Measurements from ENCODE around the gene FBN2. TPM values are rescaled to one million over a fixed set of nuclear protein-coding genes. Genes with fewer than 3 reads are reported as not detected.
"Not testable (repeated sequence)": the region's sequence is repeated elsewhere in the genome, so short reads cannot be mapped to it uniquely, and the experiment has no call there.

FBN2 gene
- total RNA-seq, 1 donor, result 81.6 TPM

GRCh38 chr5:128462330-128462729 lies 75.7 kb downstream of the FBN2 start:
- no peak for DNase-seq (ENCODE audit: low read depth)
- no peak for TF ChIP-seq CTCF (IDR thresholded peaks at IDR 0.05; ENCODE audit: insufficient read depth, low read depth, low read length)
- no peak overlapping the region for H3K4me3 ChIP-seq (ENCODE audit: low read depth, low read length)

GRCh38 chr5:128457147-128457915 lies 80.7 kb downstream of the FBN2 start:
- not testable (repeated sequence) for DNase-seq (ENCODE audit: low read depth); H3K4me3 ChIP-seq (ENCODE audit: low read depth, low read length)

DNA sequence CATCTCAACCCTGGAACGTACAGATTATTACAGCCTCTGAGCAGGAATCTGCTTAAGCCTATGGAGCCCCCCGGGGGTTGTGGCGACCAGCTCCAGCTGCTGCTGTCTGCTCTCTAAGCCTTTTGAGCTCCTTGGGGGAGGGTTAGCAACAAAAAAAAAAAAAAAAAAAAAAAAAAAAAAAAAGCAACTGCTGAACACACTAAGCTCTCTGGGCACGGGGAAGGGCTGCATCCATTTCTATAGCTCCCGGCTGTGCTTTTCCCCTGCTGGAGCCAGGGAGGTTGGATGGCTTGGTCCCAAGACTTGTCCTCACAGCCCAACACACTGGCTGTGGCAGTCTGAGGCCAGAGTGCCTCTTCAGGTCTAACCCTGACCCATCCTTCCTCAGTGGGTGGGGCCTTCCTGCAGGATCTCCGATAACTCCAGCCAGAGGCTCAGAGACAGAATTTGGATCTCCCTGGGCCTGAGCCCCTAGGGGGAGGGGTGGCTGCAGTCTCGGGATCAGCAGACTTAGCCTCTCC lies 82.1 kb downstream of the FBN2 start:
- no peak for TF ChIP-seq CTCF (IDR thresholded peaks at IDR 0.05; ENCODE audit: insufficient read depth, low read depth, low read length)
- DNase-seq (ENCODE audit: low read depth), result no peak
- H3K4me3 ChIP-seq (ENCODE audit: low read depth, low read length), result no peak overlapping the region

DNA sequence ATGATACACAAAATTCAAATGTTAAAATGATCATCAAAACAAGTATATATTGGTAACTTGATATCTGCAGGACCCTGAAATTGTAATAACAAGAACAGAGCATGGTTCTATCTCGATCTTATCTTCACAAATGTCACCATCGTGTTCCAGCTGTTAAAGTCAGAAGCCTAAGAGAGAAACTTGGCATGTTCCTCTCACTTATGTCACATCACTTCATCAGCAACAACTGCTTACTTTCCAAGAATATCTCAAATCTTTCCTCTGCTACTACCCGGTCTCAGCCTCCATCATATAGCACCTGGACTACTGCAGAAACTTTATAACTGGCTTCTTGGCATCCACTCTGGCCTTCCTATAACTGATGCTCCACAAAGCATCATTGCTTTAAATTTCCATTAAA lies 84.9 kb downstream of the FBN2 start:
- no peak for TF ChIP-seq CTCF (IDR thresholded peaks at IDR 0.05; ENCODE audit: insufficient read depth, low read depth, low read length)
- H3K4me3 ChIP-seq (ENCODE audit: low read depth, low read length), result no peak overlapping the region
- no peak for DNase-seq (ENCODE audit: low read depth)

DNA sequence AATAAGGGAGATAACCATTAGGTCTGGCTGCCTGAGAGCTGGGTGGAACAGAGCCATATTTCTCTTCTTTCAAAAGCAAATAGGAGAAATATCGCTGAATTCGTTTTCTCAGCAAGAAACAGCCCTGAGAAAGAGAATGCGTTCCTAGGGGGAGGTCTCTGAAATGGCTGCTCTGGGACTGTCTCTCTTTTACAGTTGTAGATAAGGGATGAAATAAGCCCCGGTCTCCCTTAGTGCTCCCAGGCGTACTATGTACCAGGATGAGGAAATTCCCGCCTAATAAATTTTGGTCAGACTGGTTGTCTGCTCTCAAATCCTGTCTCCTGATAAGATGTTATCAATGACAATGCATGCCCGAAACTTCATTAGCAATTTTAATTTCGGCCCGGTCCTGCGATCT lies 90.8 kb downstream of the FBN2 start:
- H3K4me3 ChIP-seq (ENCODE audit: low read depth, low read length); DNase-seq (ENCODE audit: low read depth): not testable (repeated sequence)

DNA sequence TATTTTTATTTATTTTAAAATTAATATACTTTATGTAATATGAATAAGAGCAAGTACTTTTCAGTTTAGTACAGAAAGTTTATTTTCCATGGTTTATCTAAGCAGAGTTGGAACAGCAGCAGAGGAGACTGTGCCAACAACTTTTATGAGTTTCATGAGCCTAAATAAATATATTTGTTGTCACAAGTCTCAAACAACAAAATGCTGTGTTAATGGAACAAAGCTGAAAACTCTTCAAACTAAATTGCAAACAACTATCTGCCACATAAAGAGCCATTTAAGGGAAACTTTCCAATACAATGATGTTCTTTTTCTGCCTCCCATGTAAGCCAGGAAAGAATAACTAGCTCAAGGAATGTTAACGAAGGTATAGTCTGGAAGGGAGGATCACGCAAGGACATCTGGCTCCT lies 96.1 kb downstream of the FBN2 start:
- DNase-seq (ENCODE audit: low read depth), result peak; percentile 17
- no peak overlapping the region for H3K4me3 ChIP-seq (ENCODE audit: low read depth, low read length)
- TF ChIP-seq CTCF (IDR thresholded peaks at IDR 0.05; ENCODE audit: insufficient read depth, low read depth, low read length), result no peak

DNA sequence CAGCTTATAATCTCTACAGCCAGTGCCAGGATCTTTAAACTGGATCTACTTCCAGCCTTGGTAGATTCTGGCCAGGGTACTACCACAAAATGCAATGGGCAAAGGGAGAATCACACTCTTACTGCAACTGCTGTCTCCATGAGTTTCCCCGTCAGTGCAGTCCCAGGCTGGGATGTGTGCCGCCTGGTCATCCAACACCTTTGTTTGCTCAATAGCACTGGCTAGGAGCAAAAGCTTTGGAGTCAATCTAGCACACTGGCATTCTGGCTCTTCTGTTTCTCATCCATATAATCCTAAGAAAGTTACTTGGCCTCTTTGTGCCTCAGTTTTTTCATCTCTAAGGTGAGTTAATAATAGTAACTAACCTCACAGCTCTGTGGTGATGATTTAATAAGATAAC lies 96.9 kb downstream of the FBN2 start:
- H3K4me3 ChIP-seq (ENCODE audit: low read depth, low read length), result no peak overlapping the region
- no peak for TF ChIP-seq CTCF (IDR thresholded peaks at IDR 0.05; ENCODE audit: insufficient read depth, low read depth, low read length)
- DNase-seq (ENCODE audit: low read depth), result no peak

DNA sequence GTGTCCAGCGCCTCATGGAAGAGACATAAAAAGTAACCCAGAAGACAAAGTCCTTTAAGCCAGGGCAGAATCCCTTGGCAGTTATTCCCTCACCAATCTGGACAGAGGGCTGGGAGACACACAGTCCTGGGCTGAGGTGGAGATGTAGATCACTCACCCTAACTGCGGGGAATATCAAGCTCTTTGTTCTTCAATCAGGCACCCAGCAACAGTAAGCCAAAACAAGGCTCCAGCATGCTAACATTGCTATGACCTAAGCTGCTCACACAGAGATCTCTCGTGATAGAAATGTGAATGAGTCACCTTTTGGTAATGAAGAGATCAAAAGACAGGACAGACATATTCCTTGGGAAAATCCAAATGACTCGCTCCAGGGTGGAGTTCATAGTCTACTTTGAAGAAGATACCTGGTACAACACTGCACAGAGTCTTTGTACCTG lies 101.3 kb downstream of the FBN2 start:
- H3K4me3 ChIP-seq (ENCODE audit: low read depth, low read length), result no peak overlapping the region
- TF ChIP-seq CTCF (IDR thresholded peaks at IDR 0.05; ENCODE audit: insufficient read depth, low read depth, low read length), result no peak
- DNase-seq (ENCODE audit: low read depth), result peak; percentile 81
